GM18873 (cell line): ENCODE results near the gene PGBD2.
A peak's percentile ranks its signal among the peaks of the same experiment; 100 is the strongest.
"Not testable (repeated sequence)": the region's sequence is repeated elsewhere in the genome, so short reads cannot be mapped to it uniquely, and the experiment has no call there.

Source experiments
- ATAC-seq: cut with Tn5 transposase; IDR thresholded peaks from one replicate; pipeline ENCODE4 v1.9.1; 2021; ENCODE audit warnings: mild to moderate bottlenecking, moderate library complexity, moderate number of reproducible peaks; ENCODE audit not compliant: unreplicated experiment, low FRiP score

Gene PGBD2

DNA sequence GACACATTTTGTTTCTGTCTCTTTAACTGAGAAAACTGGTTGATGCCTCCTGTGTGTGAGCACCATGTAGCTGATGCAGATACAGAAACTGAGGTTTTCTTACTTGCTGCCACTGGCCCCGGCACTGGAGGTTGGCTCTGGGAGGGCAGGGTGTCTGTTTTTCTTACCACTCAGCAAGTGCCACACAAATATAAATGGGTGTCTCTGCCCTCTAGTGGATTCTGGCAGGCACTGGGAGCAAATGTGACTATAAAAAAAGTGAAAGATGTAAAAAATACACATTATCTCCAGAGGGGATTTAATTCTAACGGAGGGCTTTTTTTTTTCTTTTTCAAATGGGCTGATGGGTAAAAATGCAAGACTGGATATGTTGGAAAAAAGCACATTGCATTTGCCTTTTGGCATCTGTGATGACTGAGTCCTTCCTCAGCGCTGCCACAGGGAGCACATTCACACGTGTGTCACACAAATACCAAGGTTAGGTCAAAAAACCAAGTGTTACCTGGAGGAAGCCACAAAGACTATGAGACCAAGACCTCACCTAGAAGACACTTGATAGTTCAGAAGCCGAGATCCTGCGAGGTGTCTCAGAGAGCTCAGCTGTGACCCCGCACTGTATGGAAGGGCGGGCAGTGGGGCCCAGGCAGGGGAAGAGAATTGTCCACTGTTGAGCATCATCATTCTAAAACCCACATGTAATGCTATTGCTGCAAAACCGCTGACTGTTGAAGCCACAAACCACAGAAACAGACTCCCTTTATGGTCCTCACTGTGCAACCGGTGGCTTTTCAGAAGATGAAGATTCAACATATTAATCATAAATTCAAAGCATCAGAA is 18.9 kb downstream of the PGBD2 start:
- ATAC-seq: peak; percentile 67

GRCh38 chr1:248925859-248926258 is 19.8 kb downstream of the PGBD2 start:
- ATAC-seq: not testable (repeated sequence)

DNA sequence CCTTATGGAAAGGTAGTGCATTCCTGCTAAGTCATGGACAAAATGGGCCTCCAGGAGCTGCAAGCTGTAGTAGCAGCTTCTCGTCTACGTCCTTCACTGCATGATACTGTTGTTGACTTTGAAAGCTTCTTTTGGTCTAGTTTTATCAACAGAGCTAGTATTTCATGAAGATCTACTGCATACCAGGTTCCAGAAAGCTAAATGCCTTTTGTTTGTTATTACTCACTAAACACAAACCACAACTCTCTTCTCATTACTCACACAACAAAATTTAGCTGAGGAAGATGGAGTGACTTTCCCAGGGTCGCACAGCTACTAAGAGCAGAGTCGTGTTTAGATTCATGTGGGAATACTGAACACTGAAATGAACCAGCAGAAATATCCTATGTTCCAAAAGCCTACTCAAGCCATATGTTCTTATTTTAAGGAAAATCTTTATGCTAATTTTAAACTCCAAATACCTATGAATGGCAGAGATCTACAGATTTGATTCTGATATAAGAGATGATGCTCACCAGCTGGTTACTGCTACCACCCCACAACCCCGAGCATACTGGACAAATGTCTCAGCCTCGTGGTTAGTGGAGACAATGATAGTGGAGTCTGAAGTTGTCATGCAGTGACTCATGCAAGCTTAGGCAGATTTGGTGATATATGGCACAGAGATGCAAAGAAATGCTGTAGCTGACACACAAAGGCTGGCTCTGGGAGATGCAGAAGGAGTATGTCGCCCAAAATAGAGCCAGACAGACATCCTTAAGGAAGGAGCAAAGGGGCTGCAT is 20.6 kb downstream of the PGBD2 start:
- no peak for ATAC-seq

- ATAC-seq: not testable (repeated sequence)
These were observed 21.2 kb downstream of the PGBD2 start for GRCh38 chr1:248927283-248927682.

GRCh38 chr1:248928122-248928521 is 22.1 kb downstream of the PGBD2 start:
- ATAC-seq: not testable (repeated sequence)

DNA sequence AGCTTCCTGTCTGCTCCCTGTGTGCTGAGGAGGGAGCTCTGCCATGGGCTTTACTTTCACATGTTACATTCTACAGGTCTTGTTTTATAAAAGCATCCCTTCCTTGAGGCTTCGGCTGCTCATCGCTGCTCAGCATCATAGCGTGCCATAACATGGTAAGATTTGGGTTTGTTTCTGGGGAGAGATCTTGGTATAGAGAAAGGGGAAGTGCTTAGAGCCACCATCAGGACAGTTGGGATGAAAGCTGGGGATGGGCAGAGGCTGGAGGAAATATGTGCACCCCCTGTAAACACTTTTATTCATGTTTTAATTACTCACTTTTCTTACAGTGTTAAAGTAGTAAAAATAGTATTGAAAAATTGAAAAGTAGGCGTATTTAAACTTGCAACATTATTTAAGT is 24.0 kb downstream of the PGBD2 start:
- ATAC-seq: not testable (repeated sequence)

DNA sequence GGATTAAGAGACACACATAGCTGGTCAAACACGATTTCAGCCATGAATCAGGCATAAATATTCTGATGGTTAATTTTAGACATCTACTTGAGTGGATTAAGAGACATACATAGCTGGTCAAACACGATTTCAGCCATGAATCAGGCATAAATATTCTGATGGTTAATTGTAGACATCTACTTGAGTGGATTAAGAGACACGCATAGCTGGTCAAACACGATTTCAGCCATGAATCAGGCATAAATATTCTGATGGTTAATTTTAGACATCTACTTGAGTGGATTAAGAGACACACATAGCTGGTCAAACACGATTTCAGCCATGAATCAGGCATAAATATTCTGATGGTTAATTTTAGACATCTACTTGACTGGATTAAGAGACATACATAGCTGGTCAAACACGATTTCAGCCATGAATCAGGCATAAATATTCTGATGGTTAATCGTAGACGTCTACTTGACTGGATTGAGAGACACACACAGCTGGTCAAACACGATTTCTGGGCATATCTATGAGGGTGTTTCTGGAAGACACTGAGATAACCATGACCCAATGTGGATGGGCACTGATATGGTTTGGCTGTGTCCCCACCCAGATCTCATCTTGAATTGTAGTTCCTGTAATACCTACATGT is 32.3 kb downstream of the PGBD2 start:
- not testable (repeated sequence) for ATAC-seq

- ATAC-seq: not testable (repeated sequence)
These were observed 38.3 kb downstream of the PGBD2 start for GRCh38 chr1:248944134-248944999.

- ATAC-seq: not testable (repeated sequence)
These were observed 39.0 kb downstream of the PGBD2 start for GRCh38 chr1:248945000-248945423.

DNA sequence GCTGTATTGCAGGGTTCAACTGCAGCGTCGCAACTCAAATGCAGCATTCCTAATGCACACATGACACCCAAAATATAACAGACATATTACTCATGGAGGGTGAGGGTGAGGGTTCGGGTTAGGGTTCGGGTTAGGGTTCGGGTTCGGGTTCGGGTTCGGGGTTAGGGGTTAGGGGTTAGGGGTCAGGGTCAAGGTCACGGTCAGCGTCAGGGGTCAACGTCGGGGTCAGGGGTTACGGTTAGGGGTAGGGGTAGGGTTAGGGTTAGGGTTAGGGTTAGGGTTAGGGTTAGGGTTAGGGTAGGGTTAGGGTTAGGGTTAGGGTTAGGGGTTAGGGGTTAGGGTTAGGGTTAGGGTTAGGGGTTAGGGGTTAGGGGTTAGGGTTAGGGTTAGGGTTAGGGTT is 39.4 kb downstream of the PGBD2 start:
- ATAC-seq: not testable (repeated sequence)

GRCh38 chr1:248945856-248946416 is 39.9 kb downstream of the PGBD2 start:
- ATAC-seq: not testable (repeated sequence)
